Neuronal stem cell (in vitro differentiated cells): ENCODE results near the gene MUC20.
A peak's percentile ranks its signal among the peaks of the same experiment; 100 is the strongest.

ENCODE experiments used
- DNase-seq: peaks from one replicate; pipeline ENCODE4 v3.0.0-alpha.2; 2013; ENCODE audit warnings: low spot score
- H2AFZ ChIP-seq: one replicate; pipeline ENCODE4 v1.6.1; 2013; ENCODE audit warnings: mild to moderate bottlenecking, low read length, inconsistent platforms
- H2AK5ac ChIP-seq: 2 replicates; pipeline ENCODE4 v1.6.1; 2013; ENCODE audit warnings: low read depth, mild to moderate bottlenecking, inconsistent platforms, low read length, moderate library complexity, mixed read lengths
- H2BK120ac ChIP-seq: 2 replicates; pipeline ENCODE4 v1.6.1; 2013; ENCODE audit warnings: low read depth, mild to moderate bottlenecking, inconsistent platforms, low read length, moderate library complexity, mixed read lengths
- H2BK12ac ChIP-seq: one replicate; pipeline ENCODE4 v1.6.1; 2013; ENCODE audit warnings: low read length, inconsistent platforms
- H2BK15ac ChIP-seq: 2 replicates; pipeline ENCODE4 v1.6.1; 2013; ENCODE audit warnings: mild to moderate bottlenecking, low read length, inconsistent platforms, mixed read lengths
- H2BK5ac ChIP-seq: one replicate; pipeline ENCODE4 v1.6.1; 2013; ENCODE audit warnings: inconsistent platforms, mild to moderate bottlenecking, low read length, moderate library complexity
- H3K14ac ChIP-seq: one replicate; pipeline ENCODE4 v1.6.1; 2013; ENCODE audit warnings: low read length, inconsistent platforms
- H3K18ac ChIP-seq: 2 replicates; pipeline ENCODE4 v1.6.1; 2013; ENCODE audit warnings: low read length, inconsistent platforms
- H3K23ac ChIP-seq: 2 replicates; pipeline ENCODE4 v1.6.1; 2013; ENCODE audit warnings: low read depth, mild to moderate bottlenecking, mixed read lengths, low read length, inconsistent platforms; ENCODE audit not compliant: poor library complexity
- H3K27ac ChIP-seq: replicated peaks from 3 replicates; pipeline ENCODE4 v1.5.1; 2013; ENCODE audit warnings: low read length, inconsistent platforms
- H3K27me3 ChIP-seq, 3 experiments: 2 replicates each; pipeline ENCODE4 v1.6.1; 2013; ENCODE audit warnings: low read length in 3 of 3, mild to moderate bottlenecking in 2 of 3, inconsistent platforms in 1 of 3, low read depth in 1 of 3, mixed read lengths in 1 of 3, moderate library complexity in 1 of 3; ENCODE audit not compliant: control insufficient read depth in 3 of 3, insufficient read depth in 3 of 3
- H3K36me3 ChIP-seq, 2 donors: replicated peaks in 1 of 2; 2 replicates each; pipeline ENCODE4 v1.6.1; 2013; ENCODE audit warnings: low read length in 2 of 2; ENCODE audit not compliant: control insufficient read depth in 2 of 2, insufficient read depth in 2 of 2
- H3K4ac ChIP-seq: 2 replicates; pipeline ENCODE4 v1.6.1; 2013; ENCODE audit warnings: inconsistent platforms, mild to moderate bottlenecking, low read length, moderate library complexity
- H3K4me1 ChIP-seq, 2 donors: 1 replicate in 1 of 2; 2 replicates in 1 of 2; pipeline ENCODE4 v1.6.1; 2013; ENCODE audit warnings: low read length in 2 of 2, low read depth in 1 of 2; ENCODE audit not compliant: control insufficient read depth in 2 of 2, insufficient read depth in 1 of 2
- H3K4me2 ChIP-seq: one replicate; pipeline ENCODE4 v1.6.1; 2013; ENCODE audit warnings: mild to moderate bottlenecking, low read length, inconsistent platforms; ENCODE audit not compliant: insufficient read depth, poor library complexity, severe bottlenecking
- H3K4me3 ChIP-seq, 2 donors: 2 replicates each; pipeline ENCODE4 v1.5.1; 2013; ENCODE audit warnings: low read length in 2 of 2, mild to moderate bottlenecking in 2 of 2, inconsistent platforms in 1 of 2, moderate library complexity in 1 of 2
- H3K79me1 ChIP-seq: one replicate; pipeline ENCODE4 v1.6.1; 2013; ENCODE audit warnings: low read depth, mild to moderate bottlenecking, inconsistent platforms, low read length, moderate library complexity
- H3K9ac ChIP-seq: one replicate; pipeline ENCODE4 v1.6.1; 2013; ENCODE audit warnings: mild to moderate bottlenecking, low read depth, low read length, inconsistent platforms; ENCODE audit not compliant: poor library complexity
- H3K9me3 ChIP-seq, 2 donors: replicated peaks in 1 of 2; 2 replicates each; pipeline versions ENCODE3 to v1.6.1; 2013; ENCODE audit warnings: low read length in 2 of 2, mild to moderate bottlenecking in 2 of 2, inconsistent platforms in 1 of 2, low read depth in 1 of 2, mixed read lengths in 1 of 2, moderate library complexity in 1 of 2; ENCODE audit not compliant: control insufficient read depth in 2 of 2, insufficient read depth in 1 of 2
- H4K8ac ChIP-seq: one replicate; pipeline ENCODE4 v1.6.1; 2013; ENCODE audit warnings: low read depth, mild to moderate bottlenecking, inconsistent platforms, low read length, moderate library complexity
- H4K91ac ChIP-seq: one replicate; pipeline ENCODE4 v1.6.1; 2013; ENCODE audit warnings: low read length, low read depth, mild to moderate bottlenecking, inconsistent platforms; ENCODE audit not compliant: poor library complexity
- WGBS, 2 donors: extraction: QIAGEN DNeasy Blood & Tissue Kit; methylation state at CpG; one replicate each; pipeline ENCODE4 v1.1.7; 2013; ENCODE audit warnings: missing lambda C conversion rate in 2 of 2, mixed read lengths in 1 of 2; ENCODE audit not compliant: insufficient read length in 2 of 2, insufficient replicate concordance in 1 of 2; ENCODE audit errors: extremely low coverage in 2 of 2; 5-methylcytosine and 5-hydroxymethylcytosine counted together

Gene MUC20

GRCh38 chr3:195696632-195697278 is 24.0 kb upstream of the MUC20 start:
- H3K27me3 ChIP-seq: no peaks in the 10 kb centered on the region
- no peak for DNase-seq
- H2BK15ac ChIP-seq: no peak overlapping the region
- H2AFZ ChIP-seq: no peak overlapping the region
- no peak overlapping the region for H3K9ac ChIP-seq
- no peak overlapping the region for H3K4me3 ChIP-seq
- H3K27ac ChIP-seq: peak overlapping the region; percentile 12
- H3K4me2 ChIP-seq: no peak overlapping the region
- no peak overlapping the region for H2BK12ac ChIP-seq
- no peak overlapping the region for H2BK120ac ChIP-seq
- H3K23ac ChIP-seq: peak overlapping the region; percentile 60
- H3K4ac ChIP-seq: no peak overlapping the region
- peak overlapping the region; percentile 66 for H3K18ac ChIP-seq
- H2BK5ac ChIP-seq: no peak overlapping the region
- no peak overlapping the region for H3K14ac ChIP-seq
- H4K91ac ChIP-seq: no peak overlapping the region
- peaks cover 9 to 46% of the 10 kb centered on the region in 2 donors for H3K36me3 ChIP-seq
- peaks cover 0 to 3% of the 10 kb centered on the region in 2 donors for H3K9me3 ChIP-seq
- peaks cover 3% of the 10 kb centered on the region for H3K79me1 ChIP-seq
- no CpG with 5 or more reads among the region's 31 CpGs for WGBS, 2 donors
- H4K8ac ChIP-seq: no peak overlapping the region
- peaks cover 16% of the 10 kb centered on the region in 2 donors for H3K4me1 ChIP-seq
- peak overlapping the region; percentile 30 for H2AK5ac ChIP-seq

GRCh38 chr3:195697582-195698324 is 23.0 kb upstream of the MUC20 start:
- peaks cover 16% of the 10 kb centered on the region in 2 donors for H3K4me1 ChIP-seq
- WGBS, 2 donors: no CpG with 5 or more reads among the region's 11 CpGs
- no peak overlapping the region for H2BK12ac ChIP-seq
- no peak overlapping the region for H3K9ac ChIP-seq
- H3K79me1 ChIP-seq: peaks cover 3% of the 10 kb centered on the region
- DNase-seq: peak; percentile 35
- H3K27me3 ChIP-seq: no peaks in the 10 kb centered on the region
- H3K27ac ChIP-seq: peak overlapping the region; percentile 47
- H2AFZ ChIP-seq: no peak overlapping the region
- no peak overlapping the region for H4K8ac ChIP-seq
- peaks cover 2 to 36% of the 10 kb centered on the region in 2 donors for H3K36me3 ChIP-seq
- peaks cover 0 to 3% of the 10 kb centered on the region in 2 donors for H3K9me3 ChIP-seq
- H2AK5ac ChIP-seq: no peak overlapping the region
- no peak overlapping the region for H2BK15ac ChIP-seq
- no peak overlapping the region for H3K4ac ChIP-seq
- H3K14ac ChIP-seq: no peak overlapping the region
- H3K4me2 ChIP-seq: no peak overlapping the region
- H4K91ac ChIP-seq: no peak overlapping the region
- H3K4me3 ChIP-seq: no peak overlapping the region
- no peak overlapping the region for H2BK120ac ChIP-seq
- no peak overlapping the region for H3K23ac ChIP-seq
- H2BK5ac ChIP-seq: no peak overlapping the region
- peak overlapping the region; percentile 0 for H3K18ac ChIP-seq

GRCh38 chr3:195698325-195698646 is 22.5 kb upstream of the MUC20 start:
- no peak overlapping the region for H3K23ac ChIP-seq
- no peak for DNase-seq
- no peaks in the 10 kb centered on the region for H3K27me3 ChIP-seq
- WGBS, 2 donors: no CpG with 5 or more reads among the region's 4 CpGs
- no peak overlapping the region for H3K4me2 ChIP-seq
- no peak overlapping the region for H2BK120ac ChIP-seq
- H2AFZ ChIP-seq: no peak overlapping the region
- no peak overlapping the region for H3K18ac ChIP-seq
- no peak overlapping the region for H2AK5ac ChIP-seq
- H2BK5ac ChIP-seq: no peak overlapping the region
- peaks cover 2 to 31% of the 10 kb centered on the region in 2 donors for H3K36me3 ChIP-seq
- H3K27ac ChIP-seq: peak overlapping the region; percentile 47
- no peak overlapping the region for H4K91ac ChIP-seq
- no peak overlapping the region for H3K4me3 ChIP-seq
- peaks cover 0 to 3% of the 10 kb centered on the region in 2 donors for H3K9me3 ChIP-seq
- peaks cover 16% of the 10 kb centered on the region in 2 donors for H3K4me1 ChIP-seq
- H2BK12ac ChIP-seq: no peak overlapping the region
- H3K79me1 ChIP-seq: peaks cover 3% of the 10 kb centered on the region
- no peak overlapping the region for H3K4ac ChIP-seq
- no peak overlapping the region for H3K14ac ChIP-seq
- no peak overlapping the region for H2BK15ac ChIP-seq
- no peak overlapping the region for H3K9ac ChIP-seq
- H4K8ac ChIP-seq: no peak overlapping the region

GRCh38 chr3:195698647-195699387 is 22.0 kb upstream of the MUC20 start:
- no peak overlapping the region for H2AK5ac ChIP-seq
- no peak overlapping the region for H4K8ac ChIP-seq
- no peaks in the 10 kb centered on the region for H3K27me3 ChIP-seq
- H3K4me1 ChIP-seq: peaks cover 16% of the 10 kb centered on the region in 2 donors
- DNase-seq: no peak
- H2AFZ ChIP-seq: no peak overlapping the region
- H3K27ac ChIP-seq: peak overlapping the region; percentile 47
- H2BK12ac ChIP-seq: no peak overlapping the region
- WGBS, 2 donors: no CpG with 5 or more reads among the region's 5 CpGs
- H3K4me2 ChIP-seq: no peak overlapping the region
- H2BK15ac ChIP-seq: no peak overlapping the region
- no peak overlapping the region for H3K4ac ChIP-seq
- no peak overlapping the region for H4K91ac ChIP-seq
- H3K9ac ChIP-seq: no peak overlapping the region
- no peak overlapping the region for H3K23ac ChIP-seq
- H3K14ac ChIP-seq: no peak overlapping the region
- H2BK5ac ChIP-seq: no peak overlapping the region
- H3K9me3 ChIP-seq: peaks cover 0 to 3% of the 10 kb centered on the region in 2 donors
- H3K4me3 ChIP-seq: no peak overlapping the region
- H3K36me3 ChIP-seq: peaks cover 2 to 26% of the 10 kb centered on the region in 2 donors
- peaks cover 3% of the 10 kb centered on the region for H3K79me1 ChIP-seq
- H2BK120ac ChIP-seq: no peak overlapping the region
- no peak overlapping the region for H3K18ac ChIP-seq
